Stimulated activated CD8-positive, alpha-beta memory T cell treated with anti-CD3 and anti-CD28 coated beads, Interleukin-15, amount 100 ng/mL, for 4 hours (primary cell): Measurements from ENCODE around the gene GABRG3.
"Not testable (repeated sequence)": the region's sequence is repeated elsewhere in the genome, so short reads cannot be mapped to it uniquely, and the experiment has no call there.

ENCODE experiments used
- DNase-seq, 2 donors: peaks; one replicate each; pipeline ENCODE4 v3.0.0-alpha.2; 2020; ENCODE audit warnings: low read depth in 2 of 2

The GABRG3 gene

GRCh38 chr15:26996250-26996649 is 25.3 kb downstream of the GABRG3 start:
- no peak for DNase-seq

GRCh38 chr15:27003003-27003402 is 32.0 kb downstream of the GABRG3 start:
- not testable (repeated sequence) for DNase-seq

GRCh38 chr15:27004226-27004625 is 33.2 kb downstream of the GABRG3 start:
- DNase-seq: not testable (repeated sequence)

GRCh38 chr15:27017168-27017809 is 46.3 kb downstream of the GABRG3 start:
- DNase-seq: no peak

- DNase-seq: no peak
Observed at GRCh38 chr15:27019687-27020086, 48.7 kb downstream of the GABRG3 start.

GRCh38 chr15:27025481-27025966 is 54.5 kb downstream of the GABRG3 start:
- no peak for DNase-seq

- DNase-seq: no peak
Observed at GRCh38 chr15:27027229-27027628, 56.2 kb downstream of the GABRG3 start.

- no peak for DNase-seq
Observed at GRCh38 chr15:27028858-27029477, 58.0 kb downstream of the GABRG3 start.

- DNase-seq: no peak
Observed at GRCh38 chr15:27036210-27036609, 65.2 kb downstream of the GABRG3 start.

- no peak for DNase-seq
Observed at GRCh38 chr15:27037501-27037900, 66.5 kb downstream of the GABRG3 start.

- DNase-seq: no peak
Observed at GRCh38 chr15:27039152-27039551, 68.2 kb downstream of the GABRG3 start.

- no peak for DNase-seq
Observed at GRCh38 chr15:27042230-27042629, 71.2 kb downstream of the GABRG3 start.

- no peak for DNase-seq
Observed at GRCh38 chr15:27042646-27043045, 71.7 kb downstream of the GABRG3 start.

GRCh38 chr15:27043770-27044169 is 72.8 kb downstream of the GABRG3 start:
- DNase-seq: no peak

- no peak for DNase-seq
Observed at GRCh38 chr15:27045796-27046195, 74.8 kb downstream of the GABRG3 start.

- DNase-seq: no peak
Observed at GRCh38 chr15:27046880-27047279, 75.9 kb downstream of the GABRG3 start.

GRCh38 chr15:27050163-27050562 is 79.2 kb downstream of the GABRG3 start:
- DNase-seq: no peak

GRCh38 chr15:27054426-27054825 is 83.4 kb downstream of the GABRG3 start:
- no peak for DNase-seq

- no peak for DNase-seq
Observed at GRCh38 chr15:27057904-27058645, 87.1 kb downstream of the GABRG3 start.

GRCh38 chr15:27058939-27059338 is 88.0 kb downstream of the GABRG3 start:
- no peak for DNase-seq

- no peak for DNase-seq
Observed at GRCh38 chr15:27059610-27060202, 88.7 kb downstream of the GABRG3 start.

GRCh38 chr15:27061739-27062138 is 90.8 kb downstream of the GABRG3 start:
- no peak for DNase-seq
